CD1c-positive myeloid dendritic cell (primary cell): Measurements from ENCODE around the gene TTR.

ENCODE experiments used
- DNase-seq: peaks from one replicate; pipeline ENCODE4 v3.0.0-alpha.2; 2016; ENCODE audit errors: extremely low spot score

Gene TTR

GRCh38 chr18:31616586-31616985 is 24.9 kb downstream of the TTR start:
- no peak for DNase-seq

GRCh38 chr18:31617031-31617717 is 25.5 kb downstream of the TTR start:
- no peak for DNase-seq

- no peak for DNase-seq
Observed at GRCh38 chr18:31618801-31619200, 27.1 kb downstream of the TTR start.

GRCh38 chr18:31619291-31619690 is 27.6 kb downstream of the TTR start:
- no peak for DNase-seq

- no peak for DNase-seq
Observed at GRCh38 chr18:31624892-31625640, 33.4 kb downstream of the TTR start.

- no peak for DNase-seq
Observed at GRCh38 chr18:31626409-31626808, 34.7 kb downstream of the TTR start.

GRCh38 chr18:31630549-31630948 is 38.9 kb downstream of the TTR start:
- no peak for DNase-seq

GRCh38 chr18:31631526-31631925 is 39.8 kb downstream of the TTR start:
- DNase-seq, result no peak

- no peak for DNase-seq
Observed at GRCh38 chr18:31632356-31632755, 40.7 kb downstream of the TTR start.

GRCh38 chr18:31633392-31634330 is 42.0 kb downstream of the TTR start:
- no peak for DNase-seq

- no peak for DNase-seq
Observed at GRCh38 chr18:31634331-31634713, 42.6 kb downstream of the TTR start.

GRCh38 chr18:31636387-31636786 is 44.7 kb downstream of the TTR start:
- DNase-seq, result no peak

- no peak for DNase-seq
Observed at GRCh38 chr18:31637445-31637844, 45.8 kb downstream of the TTR start.

GRCh38 chr18:31643003-31643402 is 51.3 kb downstream of the TTR start:
- no peak for DNase-seq

GRCh38 chr18:31645411-31645810 is 53.7 kb downstream of the TTR start:
- no peak for DNase-seq

- no peak for DNase-seq
Observed at GRCh38 chr18:31646332-31647126, 54.9 kb downstream of the TTR start.

GRCh38 chr18:31647127-31647753 is 55.6 kb downstream of the TTR start:
- DNase-seq, result no peak
